Adrenal gland (tissue), 12 donors: ENCODE measurements around the gene SH2D4B. TPM values are rescaled to one million over a fixed set of nuclear protein-coding genes. Genes with fewer than 3 reads are reported as not detected.
A peak's percentile ranks its signal among the peaks of the same experiment; 100 is the strongest.

Experiments used
- DNase-seq, 7 donors: peaks; one replicate each; pipeline ENCODE4 v3.0.0-alpha.2; 2019 to 2020
- H3K27ac ChIP-seq, 5 donors: fragments of 200-600 bp; sonication (generic) in 4 of 5; 1 replicate in 3 of 5; 2 replicates in 2 of 5; pipeline versions ENCODE4 v1.5.1 to v1.8.0; 2016 to 2020; ENCODE audit warnings: mild to moderate bottlenecking in 1 of 5
- H3K27me3 ChIP-seq: fragments of 200-600 bp; 2 replicates; pipeline ENCODE4 v1.8.0; 2021
- H3K36me3 ChIP-seq, 2 donors: fragments of 200-600 bp; replicated peaks in 1 of 2; 1 replicate in 1 of 2; 2 replicates in 1 of 2; pipeline versions ENCODE4 v1.5.1 to v1.8.0; 2018 to 2022
- H3K4me1 ChIP-seq, 2 donors: fragments of 200-600 bp; replicated peaks in 1 of 2; 1 replicate in 1 of 2; 2 replicates in 1 of 2; pipeline versions ENCODE4 v1.5.1 to v1.8.0; 2018 to 2021
- H3K4me3 ChIP-seq, 4 donors: fragments of 200-600 bp; sonication (generic) in 3 of 4; one replicate each; pipeline ENCODE4 v1.5.1; 2016 to 2018
- H3K9me3 ChIP-seq, 3 donors: fragments of 200-600 bp; sonication (generic) in 1 of 3; replicated peaks in 1 of 3; 1 replicate in 2 of 3; 2 replicates in 1 of 3; pipeline versions ENCODE4 v1.5.1 to v1.8.0; 2016 to 2021
- CTCF ChIP-seq, 6 experiments: fragments of 450-650 bp in 4 of 6; fragments of 200-600 bp in 2 of 6; sonication (generic) in 1 of 6; IDR thresholded peaks; 1 replicate in 5 of 6; 2 replicates in 1 of 6; pipeline versions ENCODE4 v1.5.1 to v1.8.0; 2016 to 2021; ENCODE audit warnings: antibody characterized with exemption in 6 of 6, mild to moderate bottlenecking in 2 of 6, moderate library complexity in 1 of 6
- POLR2A ChIP-seq, 2 donors: fragments of 450-650 bp; IDR thresholded peaks; one replicate each; pipeline ENCODE4 v1.6.1; 2017; ENCODE audit warnings: antibody characterized with exemption in 2 of 2, mild to moderate bottlenecking in 2 of 2, moderate library complexity in 1 of 2
- WGBS, 4 donors: extraction: QIAGEN DNeasy Blood & Tissue Kit in 2 of 4; methylation state at CpG; one replicate each; pipeline versions ENCODE4 v1.1.5 to v1.1.7; 2013 to 2017; 5-methylcytosine and 5-hydroxymethylcytosine counted together
- intact Hi-C, 2 donors: fragments of 100-400 bp; cut with DNase I; formaldehyde crosslinking; loops; one replicate each; pipeline versions ENCODE4 v1.14.1 to v1.15.0; 2022 to 2023
- polyA plus RNA-seq, 3 donors: library from polyadenylated mRNA; stranded (reverse); fragments of 200-250 nt in 2 of 3; fragments of 350-450 nt in 1 of 3; fragmentation: Illumina TruSeq in 1 of 3; extraction: RNeasy Lipid Tissue Mini Kit (QIAGEN cat#74804) in 1 of 3; gene quantifications; one replicate each; pipeline ENCODE4 v1.2.3, GENCODE V29; 2013 to 2014
- total RNA-seq, 9 donors: library from RNA; depleted of rRNA in 4 of 9; stranded (reverse); fragments of >200 nt in 4 of 9; fragments of 120-200 nt in 1 of 9; fragmentation: NEBNext Ultra II Directional in 1 of 9; extraction: Animal tissue kit (Norgen Biotek cat#: 25700) in 1 of 9; gene quantifications; one replicate each; pipeline versions ENCODE4 v1.1.0 to v1.2.4, GENCODE V29; 2013 to 2023
- donor health status: healthy with polysubstance abuse.
- donor health status: Bipolar disorder and iron deficiency.
- donor health status: DM: yes; HTN: yes; CAD: no.
- donor health status: DM: no; HTN: no; CAD: no.
- donor health status: DM: no; HTN: no; CAD: no.
- donor health status: DM: yes; HTN: yes; CAD: no.

SH2D4B gene
- total and polyA plus RNA-seq, 12 donors: 0.06 to 0.35 (median 0.07) TPM; not detected in 9

- TF ChIP-seq POLR2A (IDR thresholded peaks at IDR 0.05) (no peak), CTCF (IDR thresholded peaks at IDR 0.05) (no peak)
- Histone ChIP-seq H3K27ac (peak overlapping the region in 2 of 5 donors; percentile 30 to 47), H3K36me3 (no peaks in the 10 kb centered on the region), H3K9me3 (no peaks in the 10 kb centered on the region), H3K4me3 (no peak overlapping the region), H3K4me1 (peaks cover 30 to 84% of the 10 kb centered on the region in 2 donors), H3K27me3 (no peaks in the 10 kb centered on the region)
- intact Hi-C loops: loop anchor here (10.0 kb wide), 1 partner anchor 118 kb away; no protein-coding TSS in a partner anchor
- 89 to 94% (median 90%) methylated on average over 13 of the region's 13 CpGs for WGBS, 4 donors
- peak in 1 of 7 donors; percentile 40 for DNase-seq
These were observed 34.8 kb upstream of the SH2D4B start for GRCh38 chr10:80502621-80503583.

GRCh38 chr10:80503584-80504157, 34.0 kb upstream of the SH2D4B start:
- peak overlapping the region in 2 of 5 donors; percentile 47 to 77 for H3K27ac ChIP-seq
- TF ChIP-seq CTCF (IDR thresholded peaks at IDR 0.05): no peak
- TF ChIP-seq POLR2A (IDR thresholded peaks at IDR 0.05): no peak

GRCh38 chr10:80504158-80504811, 33.4 kb upstream of the SH2D4B start:
- intact Hi-C loops: loop anchor here (2.0 to 10.0 kb wide), 2 partner anchors 59 to 119 kb away; no protein-coding TSS in a partner anchor

More at GRCh38 chr10:80503584-80504157, 34.0 kb upstream of the SH2D4B start:
- WGBS, 4 donors: 78 to 87% (median 83%) methylated on average over 7 of the region's 7 CpGs
- intact Hi-C loops: loop anchor here (2.0 to 10.0 kb wide), 2 partner anchors 59 to 119 kb away; no protein-coding TSS in a partner anchor
- H3K4me1 ChIP-seq: peaks cover 23 to 83% of the 10 kb centered on the region in 2 donors
- no peaks in the 10 kb centered on the region for H3K27me3 ChIP-seq
- no peak overlapping the region for H3K4me3 ChIP-seq
- DNase-seq: no peak
- no peaks in the 10 kb centered on the region for H3K9me3 ChIP-seq
- peaks cover 0 to 5% of the 10 kb centered on the region in 2 donors for H3K36me3 ChIP-seq

More at GRCh38 chr10:80504158-80504811, 33.4 kb upstream of the SH2D4B start:
- Histone ChIP-seq H3K9me3 (no peaks in the 10 kb centered on the region), H3K4me1 (peaks cover 19 to 83% of the 10 kb centered on the region in 2 donors), H3K27me3 (no peaks in the 10 kb centered on the region), H3K27ac (peak overlapping the region in 2 of 5 donors; percentile 47 to 77), H3K36me3 (peaks cover 0 to 6% of the 10 kb centered on the region in 2 donors), H3K4me3 (no peak overlapping the region)
- DNase-seq: peak in 1 of 7 donors; percentile 53
- 65 to 77% (median 72%) methylated on average over 6 to 7 of the region's 7 CpGs for WGBS, 4 donors
- TF ChIP-seq POLR2A (IDR thresholded peaks at IDR 0.05) (no peak), CTCF (IDR thresholded peaks at IDR 0.05) (no peak)
